ENCODE data around the gene TRPC6. TPM values are rescaled to one million over a fixed set of nuclear protein-coding genes. Genes with fewer than 3 reads are reported as not detected.

Gene TRPC6
- polyA plus RNA-seq, 3 donors = 7.4 to 10.7 (median 8.6) TPM

DNA sequence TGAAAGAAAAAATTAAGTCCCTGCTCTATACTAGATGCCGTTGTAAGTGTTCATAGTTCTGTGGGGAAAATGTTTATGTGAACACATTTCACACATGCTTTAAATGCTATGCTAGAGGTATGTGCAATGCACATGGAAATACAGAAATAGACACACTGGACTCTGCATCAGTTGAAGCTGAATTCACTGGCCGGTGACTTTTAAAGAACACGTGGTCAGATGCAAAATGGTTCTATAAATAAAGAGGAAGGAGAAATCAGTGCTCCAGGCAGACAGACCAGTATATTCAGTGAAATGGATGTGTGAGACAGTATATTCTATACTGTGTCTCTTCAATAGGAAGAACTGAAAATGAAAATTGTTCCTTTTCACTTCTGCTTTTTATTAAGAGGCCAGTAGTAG is 29.9 kb downstream of the TRPC6 start:
- DNase-seq (ENCODE audit: extremely low read depth in 1 of 11, low read depth in 9 of 11, low spot score in 4 of 11) = no peak

- DNase-seq (ENCODE audit: extremely low read depth in 1 of 11, low read depth in 9 of 11, low spot score in 4 of 11) = no peak
Observed at GRCh38 chr11:101552888-101553287, 30.9 kb downstream of the TRPC6 start.

- DNase-seq (ENCODE audit: extremely low read depth in 1 of 11, low read depth in 9 of 11, low spot score in 4 of 11) = no peak
Observed at GRCh38 chr11:101528541-101528940, 55.3 kb downstream of the TRPC6 start.

DNA sequence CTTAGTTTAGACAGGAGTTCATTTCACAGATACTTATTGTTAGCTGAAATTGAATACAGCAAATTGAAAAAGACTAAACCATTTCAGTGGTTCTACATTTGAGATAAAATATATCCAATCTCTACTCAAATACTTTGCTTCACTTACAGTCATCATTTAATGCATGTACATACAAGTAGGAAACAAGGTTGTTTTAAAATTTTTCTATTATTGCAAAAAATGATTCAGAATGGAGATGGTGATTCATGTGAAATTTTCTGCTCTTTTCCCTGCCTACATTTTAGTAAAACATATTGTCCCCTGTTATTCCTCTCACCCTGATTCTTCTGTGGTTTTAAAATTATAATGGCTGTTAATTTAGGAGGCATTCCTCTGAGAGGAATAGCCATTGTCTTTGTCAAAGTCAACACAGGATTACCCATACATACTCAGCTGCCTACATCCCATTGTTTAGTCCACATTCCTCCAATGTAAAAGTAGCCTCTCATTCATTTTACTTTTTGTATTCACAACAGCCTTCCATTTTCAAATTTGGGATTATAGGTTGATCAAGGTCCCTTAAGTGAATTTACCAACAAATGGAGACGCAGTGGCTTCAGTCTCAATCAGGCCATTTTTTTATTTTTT is 60.1 kb downstream of the TRPC6 start:
- DNase-seq (ENCODE audit: extremely low read depth in 1 of 11, low read depth in 9 of 11, low spot score in 4 of 11) = no peak

GRCh38 chr11:101523193-101523592 is 60.6 kb downstream of the TRPC6 start:
- DNase-seq (ENCODE audit: extremely low read depth in 1 of 11, low read depth in 9 of 11, low spot score in 4 of 11) = no peak

- DNase-seq (ENCODE audit: extremely low read depth in 1 of 11, low read depth in 9 of 11, low spot score in 4 of 11) = no peak
Observed at GRCh38 chr11:101521821-101522220, 62.0 kb downstream of the TRPC6 start.

GRCh38 chr11:101516546-101516945 is 67.3 kb downstream of the TRPC6 start:
- no peak for DNase-seq (ENCODE audit: extremely low read depth in 1 of 11, low read depth in 9 of 11, low spot score in 4 of 11)

DNA sequence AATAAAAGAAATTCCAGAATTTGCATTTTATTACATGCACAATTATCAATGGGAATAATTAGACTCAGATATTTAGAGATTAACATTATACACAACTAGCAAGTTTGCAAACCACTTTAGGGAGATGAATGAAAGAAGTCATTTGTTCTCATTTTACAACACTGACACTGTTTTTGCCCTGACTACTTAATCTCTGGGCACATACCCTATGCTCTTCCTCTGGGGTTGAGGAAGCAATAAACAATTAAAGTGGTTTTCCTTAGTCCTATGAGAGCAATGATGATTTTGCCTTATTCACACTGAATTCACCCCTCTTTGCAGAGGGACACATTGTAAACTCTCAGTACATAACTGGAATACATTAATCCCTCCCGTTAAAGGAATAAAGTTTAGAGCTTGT is 72.7 kb downstream of the TRPC6 start:
- no peak for DNase-seq (ENCODE audit: extremely low read depth in 1 of 11, low read depth in 9 of 11, low spot score in 4 of 11)

- no peak for DNase-seq (ENCODE audit: extremely low read depth in 1 of 11, low read depth in 9 of 11, low spot score in 4 of 11)
Observed at GRCh38 chr11:101510591-101510990, 73.2 kb downstream of the TRPC6 start.

GRCh38 chr11:101509922-101510321 is 73.9 kb downstream of the TRPC6 start:
- DNase-seq (ENCODE audit: extremely low read depth in 1 of 11, low read depth in 9 of 11, low spot score in 4 of 11) = no peak

- no peak for DNase-seq (ENCODE audit: extremely low read depth in 1 of 11, low read depth in 9 of 11, low spot score in 4 of 11)
Observed at GRCh38 chr11:101508370-101508769, 75.4 kb downstream of the TRPC6 start.

- no peak for DNase-seq (ENCODE audit: extremely low read depth in 1 of 11, low read depth in 9 of 11, low spot score in 4 of 11)
Observed at GRCh38 chr11:101498891-101499290, 84.9 kb downstream of the TRPC6 start.

- DNase-seq (ENCODE audit: extremely low read depth in 1 of 11, low read depth in 9 of 11, low spot score in 4 of 11) = no peak
Observed at GRCh38 chr11:101497291-101497690, 86.5 kb downstream of the TRPC6 start.

- DNase-seq (ENCODE audit: extremely low read depth in 1 of 11, low read depth in 9 of 11, low spot score in 4 of 11) = no peak
Observed at GRCh38 chr11:101487775-101488174, 96.0 kb downstream of the TRPC6 start.

DNA sequence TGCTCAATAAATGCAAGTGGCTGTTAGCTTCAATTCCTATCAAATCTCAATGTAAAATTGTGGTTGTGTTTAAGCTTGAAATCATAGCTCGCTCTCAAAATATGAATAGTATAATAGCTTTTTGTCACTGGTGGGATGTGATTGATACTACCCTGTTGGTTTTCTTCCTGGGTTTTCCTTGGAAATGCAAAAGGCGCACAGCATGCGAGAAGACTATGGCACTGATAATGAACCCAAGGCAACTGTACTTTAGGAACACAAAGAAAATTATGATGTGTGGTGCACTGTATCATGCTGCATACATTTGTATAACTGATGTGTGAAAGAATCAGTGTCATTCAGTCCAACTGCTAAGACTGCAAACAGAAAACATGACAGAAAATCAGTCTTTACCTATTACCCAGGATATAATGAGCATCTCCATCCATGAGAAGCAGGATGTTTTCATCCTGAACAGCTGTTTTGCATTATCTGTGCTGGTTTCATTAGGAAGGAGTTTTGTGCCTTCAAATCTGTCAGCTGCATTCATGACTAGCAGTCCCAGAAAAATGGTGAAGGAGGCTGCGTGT is 101.2 kb downstream of the TRPC6 start:
- no peak for DNase-seq (ENCODE audit: extremely low read depth in 1 of 11, low read depth in 9 of 11, low spot score in 4 of 11)

GRCh38 chr11:101478587-101479369 is 105.0 kb downstream of the TRPC6 start:
- DNase-seq (ENCODE audit: extremely low read depth in 1 of 11, low read depth in 9 of 11, low spot score in 4 of 11) = no peak

GRCh38 chr11:101477926-101478325 is 105.9 kb downstream of the TRPC6 start:
- DNase-seq (ENCODE audit: extremely low read depth in 1 of 11, low read depth in 9 of 11, low spot score in 4 of 11) = no peak

DNA sequence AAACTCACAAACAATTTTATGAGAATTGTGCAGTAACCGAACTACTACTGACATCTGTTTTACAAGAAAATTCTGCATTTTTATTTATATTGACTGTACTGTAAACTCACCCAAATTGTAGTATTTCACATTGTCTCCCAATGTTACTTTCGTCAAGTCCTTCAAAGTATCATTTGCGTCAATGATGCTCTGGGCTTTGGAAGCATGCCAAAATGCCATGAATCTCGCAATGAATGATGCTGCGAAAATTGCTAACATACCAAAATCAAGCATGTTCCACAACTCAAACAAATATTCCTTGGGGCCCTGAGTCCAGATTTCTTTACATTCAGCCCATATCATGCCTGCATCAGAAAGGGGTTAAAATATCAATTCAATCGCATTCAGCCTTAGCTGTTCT is 107.6 kb downstream of the TRPC6 start:
- no peak for DNase-seq (ENCODE audit: extremely low read depth in 1 of 11, low read depth in 9 of 11, low spot score in 4 of 11)

- DNase-seq (ENCODE audit: extremely low read depth in 1 of 11, low read depth in 9 of 11, low spot score in 4 of 11) = no peak
Observed at GRCh38 chr11:101475699-101476098, 108.1 kb downstream of the TRPC6 start.

DNA sequence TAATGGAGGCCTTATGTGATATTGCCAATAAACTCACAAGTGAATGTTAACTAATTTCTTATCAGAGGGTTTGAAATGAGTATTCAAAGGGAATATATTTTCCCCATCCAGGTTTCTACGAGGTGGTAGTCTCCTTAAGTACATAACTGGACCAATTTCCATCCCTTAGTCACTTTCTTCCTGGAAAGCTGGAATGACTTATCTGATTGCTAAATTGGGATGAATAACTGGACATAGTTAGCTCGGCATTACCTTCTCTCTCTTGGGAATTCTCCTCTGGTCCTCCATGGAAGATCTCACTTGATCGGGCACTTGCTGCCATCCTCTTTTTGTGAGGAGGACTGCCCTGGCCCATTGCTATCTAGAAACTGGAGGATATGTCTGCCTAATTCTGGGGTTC is 109.1 kb downstream of the TRPC6 start:
- no peak for DNase-seq (ENCODE audit: extremely low read depth in 1 of 11, low read depth in 9 of 11, low spot score in 4 of 11)

Data from renal cortex interstitium (tissue), 11 donors.